GM21528 (cell line): ENCODE measurements around the gene KYNU.
A peak's percentile ranks its signal among the peaks of the same experiment; 100 is the strongest.
"Not testable (repeated sequence)": the region's sequence is repeated elsewhere in the genome, so short reads cannot be mapped to it uniquely, and the experiment has no call there.

Experiments used
- ATAC-seq: cut with Tn5 transposase; IDR thresholded peaks from one replicate; pipeline ENCODE4 v1.9.1; 2021; ENCODE audit warnings: mild to moderate bottlenecking, moderate library complexity; ENCODE audit not compliant: unreplicated experiment, low FRiP score

KYNU gene

DNA sequence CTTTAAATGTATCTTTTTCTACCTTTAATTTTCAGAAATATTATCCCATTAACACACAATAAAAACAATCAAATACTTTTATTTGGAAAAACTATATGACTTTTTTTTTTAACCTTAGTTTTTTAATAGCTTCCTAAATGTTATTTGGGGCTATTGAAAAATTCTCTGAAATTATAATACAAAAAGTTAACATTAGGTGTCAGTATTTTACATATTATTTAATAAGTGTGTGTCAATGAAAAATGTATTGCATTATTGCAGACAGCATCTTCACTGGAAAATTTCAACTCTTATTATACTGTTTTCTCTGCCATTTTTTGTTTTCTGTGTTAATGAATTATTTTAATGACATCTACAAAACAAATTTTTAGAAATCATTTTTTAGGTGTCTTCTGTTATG is 200.6 kb downstream of the KYNU start:
- ATAC-seq, result no peak

DNA sequence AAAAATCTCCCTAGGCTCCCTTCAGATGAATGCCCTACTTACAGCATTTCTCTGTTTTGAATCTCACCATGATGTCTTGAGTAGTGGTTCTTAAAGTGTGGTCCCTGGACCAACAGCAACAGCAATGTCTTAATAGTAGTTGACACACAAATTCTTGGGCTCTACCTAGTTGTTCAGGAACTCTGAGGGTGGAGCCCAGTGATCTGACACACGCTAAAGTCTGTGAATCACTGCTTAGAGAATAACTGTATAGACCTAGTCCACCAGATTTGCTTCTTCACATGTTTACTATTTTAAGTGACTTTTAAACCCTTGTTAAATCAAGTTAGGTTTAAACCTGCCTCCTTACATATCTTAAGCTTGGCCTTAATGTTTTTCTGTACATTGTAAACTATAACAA is 204.2 kb downstream of the KYNU start:
- no peak for ATAC-seq

DNA sequence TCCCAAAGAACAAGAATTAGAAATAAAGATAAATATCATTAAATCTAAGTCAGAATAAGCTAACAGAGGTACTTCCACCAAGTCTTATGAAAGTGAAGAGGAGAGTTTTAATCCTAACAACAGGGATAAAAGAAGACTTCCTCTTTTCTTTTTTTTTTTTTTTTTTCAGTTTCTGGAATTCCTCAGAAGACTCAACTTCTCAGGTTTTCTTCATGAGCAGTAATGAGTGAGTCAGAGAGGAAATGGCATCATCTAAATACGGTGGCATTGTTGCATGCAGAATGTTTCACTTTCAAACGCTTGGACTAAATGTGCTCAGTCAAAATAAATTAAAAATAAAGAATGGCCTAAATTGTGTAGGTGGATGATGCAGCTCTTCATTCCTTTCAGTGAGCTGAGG is 206.2 kb downstream of the KYNU start:
- ATAC-seq, result no peak

DNA sequence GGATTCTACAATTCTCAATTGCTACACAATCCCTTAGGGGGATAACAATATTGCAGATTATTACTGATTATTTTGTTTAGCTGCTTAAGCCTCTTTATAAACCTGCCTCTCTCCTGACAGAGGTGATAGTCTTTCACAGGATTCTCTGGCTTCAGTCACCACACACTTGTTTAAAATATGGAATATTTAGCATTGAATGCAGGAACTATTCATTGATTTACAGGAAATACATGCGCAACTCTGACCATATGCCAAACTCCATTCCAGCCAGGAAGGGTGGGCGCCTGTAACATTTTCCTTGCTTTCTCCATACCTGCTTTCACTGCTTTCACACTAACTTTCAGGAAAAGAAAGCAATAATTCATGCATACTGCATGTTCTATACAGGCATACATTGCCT is 207.0 kb downstream of the KYNU start:
- ATAC-seq, result no peak

DNA sequence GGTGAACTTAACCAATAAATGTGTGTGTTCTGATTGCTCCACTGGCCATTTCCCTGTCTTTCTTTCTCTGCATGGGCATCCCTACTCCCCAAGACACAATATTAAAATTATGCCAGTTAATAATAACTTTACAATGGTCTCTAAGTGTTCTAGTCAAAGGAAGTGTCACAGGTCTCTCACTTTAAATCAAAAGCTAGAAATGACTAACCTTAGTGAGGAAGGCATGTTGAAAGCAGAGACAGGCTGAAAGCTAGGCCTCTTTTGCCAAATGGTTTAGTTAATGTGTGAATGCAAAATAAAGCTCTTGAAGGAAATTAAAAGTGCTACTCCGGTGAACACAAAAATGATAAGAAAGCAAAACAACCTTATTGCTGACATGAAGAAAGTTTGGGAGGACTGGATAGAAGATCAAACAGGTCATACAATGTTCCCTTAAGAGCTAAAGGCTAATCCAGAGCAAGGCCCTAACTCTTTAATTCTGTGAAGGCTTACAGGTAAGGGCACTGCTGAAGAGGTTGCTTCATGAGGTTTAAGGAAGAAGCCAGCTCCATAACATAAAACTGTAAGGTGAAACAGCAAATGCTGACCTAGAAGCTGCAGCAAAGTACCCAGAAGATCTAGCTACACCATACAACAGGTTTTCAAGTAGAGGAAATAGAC is 207.8 kb downstream of the KYNU start:
- ATAC-seq, result peak; percentile 75

DNA sequence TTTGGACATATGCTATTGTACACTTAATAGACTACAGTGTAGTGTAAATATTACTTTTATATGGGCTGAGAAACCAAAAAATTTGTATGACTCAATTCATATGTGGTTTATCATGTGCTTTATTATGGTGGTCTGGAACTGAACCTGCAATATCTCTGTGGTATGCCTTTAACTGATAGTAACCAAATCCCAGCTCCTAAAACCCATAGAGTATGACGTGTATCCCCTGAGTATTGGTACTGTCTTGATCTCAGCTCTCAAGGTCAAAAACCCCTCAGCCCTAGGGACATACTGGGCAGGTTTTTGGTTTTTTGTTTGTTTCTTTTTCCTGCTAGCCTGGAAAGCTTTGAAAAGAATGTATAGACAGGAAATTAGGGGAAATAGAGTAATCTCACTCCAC is 209.6 kb downstream of the KYNU start:
- no peak for ATAC-seq

DNA sequence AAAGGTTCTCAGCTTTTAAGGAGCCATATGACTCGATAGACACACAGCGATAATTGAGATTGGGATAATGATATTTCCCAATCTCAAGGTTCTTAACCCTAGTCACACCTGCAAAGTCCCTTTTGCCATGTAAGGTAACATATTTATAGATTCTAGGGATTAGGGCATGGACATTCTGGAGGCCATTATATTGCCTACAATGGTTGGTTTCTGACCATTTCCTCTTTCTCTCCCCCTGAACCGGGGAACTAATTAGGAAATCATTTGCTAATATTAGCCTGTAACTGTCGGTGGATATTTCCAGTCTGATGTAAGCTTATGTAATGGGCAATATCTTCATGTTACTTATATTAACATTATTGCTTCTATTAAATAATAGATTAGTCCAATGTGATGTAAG is 210.9 kb downstream of the KYNU start:
- ATAC-seq, result no peak

DNA sequence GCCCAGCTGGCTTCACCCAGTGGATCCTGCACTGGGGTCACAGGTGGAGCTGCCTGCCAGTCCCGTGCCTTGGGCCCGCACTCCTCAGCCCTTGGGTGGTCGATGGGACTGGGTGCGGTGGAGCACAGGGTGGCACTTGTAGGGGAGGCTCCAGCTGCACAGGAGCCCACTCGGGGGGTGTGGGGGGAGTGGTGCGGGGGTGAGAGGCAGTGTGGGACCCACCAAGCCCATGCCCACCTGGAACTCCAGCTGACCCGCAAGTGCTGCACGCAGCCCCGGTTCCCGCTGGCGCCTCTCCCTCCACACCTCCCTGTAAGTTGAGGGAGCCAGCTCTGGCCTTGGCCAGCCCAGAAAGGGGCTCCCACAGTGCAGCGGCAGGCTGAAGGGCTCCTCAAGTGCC is 212.1 kb downstream of the KYNU start:
- not testable (repeated sequence) for ATAC-seq
